GM21367 (cell line): Measurements from ENCODE around the gene FUZ.
"Not testable (repeated sequence)": the region's sequence is repeated elsewhere in the genome, so short reads cannot be mapped to it uniquely, and the experiment has no call there.

Source experiments
- ATAC-seq: cut with Tn5 transposase; IDR thresholded peaks from one replicate; pipeline ENCODE4 v1.9.1; 2021; ENCODE audit not compliant: unreplicated experiment

The FUZ gene

GRCh38 chr19:49833599-49833998 is 20.5 kb upstream of the FUZ start:
- no peak for ATAC-seq

- no peak for ATAC-seq
These were observed 19.5 kb upstream of the FUZ start for GRCh38 chr19:49832556-49832955.

- ATAC-seq = no peak
These were observed 18.5 kb upstream of the FUZ start for GRCh38 chr19:49831592-49831991.

DNA sequence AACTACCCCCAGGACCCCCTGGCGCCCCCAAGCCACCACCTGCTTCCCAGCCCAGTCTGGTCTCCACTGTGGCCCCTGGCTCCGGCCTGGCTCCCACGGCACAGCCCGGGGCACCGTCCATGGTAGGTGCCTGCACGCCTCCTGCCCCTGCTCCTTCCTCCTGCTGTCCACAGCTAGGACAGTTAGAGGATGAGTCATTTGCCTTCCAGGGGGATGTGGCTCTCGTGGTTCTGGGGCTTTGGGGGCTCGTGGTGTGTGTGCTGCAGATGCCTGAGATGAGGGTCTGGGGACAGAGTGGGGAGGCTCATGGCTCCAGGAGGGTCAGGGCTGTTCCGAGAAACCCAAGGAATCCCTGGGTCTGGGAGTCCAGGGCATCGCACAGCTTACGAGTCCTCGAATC is 17.7 kb upstream of the FUZ start:
- no peak for ATAC-seq

DNA sequence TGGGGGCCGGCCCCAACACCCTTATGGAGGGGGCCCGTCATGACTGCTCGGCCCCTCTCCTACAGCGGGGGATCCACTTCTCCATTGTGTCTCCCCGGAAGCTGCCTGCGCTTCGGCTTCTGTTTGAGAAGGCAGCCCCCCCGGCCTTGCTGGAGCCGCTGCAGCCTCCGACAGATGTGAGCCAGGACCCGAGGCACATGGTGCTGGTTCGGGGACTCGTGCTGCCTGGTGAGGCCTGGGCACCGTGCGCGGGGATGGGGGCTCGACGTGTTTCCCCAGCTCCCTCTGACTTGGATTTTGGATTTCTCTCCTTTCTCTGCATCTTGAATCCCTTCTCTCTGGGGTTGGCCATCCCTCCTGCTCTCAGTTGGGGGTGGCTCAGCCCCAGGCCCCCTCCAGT is 16.6 kb upstream of the FUZ start:
- ATAC-seq = no peak

DNA sequence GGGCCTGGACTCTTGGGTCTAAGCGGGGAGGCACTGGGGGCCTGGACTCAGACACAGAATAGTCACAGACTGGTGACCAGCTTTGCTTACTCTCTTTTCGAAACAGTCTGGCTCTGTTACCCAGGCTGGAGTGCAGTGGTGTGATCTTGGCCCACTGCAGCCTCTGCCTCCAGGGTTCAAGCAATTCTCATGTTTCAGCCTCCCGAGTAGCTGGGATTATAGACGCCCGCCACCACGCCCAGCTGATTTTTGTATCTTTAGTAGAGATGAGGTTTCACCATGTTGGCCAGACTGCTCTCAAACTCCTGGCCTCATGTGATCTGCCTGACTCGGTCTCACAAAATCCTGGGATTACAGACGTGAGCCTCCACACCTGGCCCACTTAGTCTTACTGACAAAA is 16.1 kb upstream of the FUZ start:
- ATAC-seq = no peak

DNA sequence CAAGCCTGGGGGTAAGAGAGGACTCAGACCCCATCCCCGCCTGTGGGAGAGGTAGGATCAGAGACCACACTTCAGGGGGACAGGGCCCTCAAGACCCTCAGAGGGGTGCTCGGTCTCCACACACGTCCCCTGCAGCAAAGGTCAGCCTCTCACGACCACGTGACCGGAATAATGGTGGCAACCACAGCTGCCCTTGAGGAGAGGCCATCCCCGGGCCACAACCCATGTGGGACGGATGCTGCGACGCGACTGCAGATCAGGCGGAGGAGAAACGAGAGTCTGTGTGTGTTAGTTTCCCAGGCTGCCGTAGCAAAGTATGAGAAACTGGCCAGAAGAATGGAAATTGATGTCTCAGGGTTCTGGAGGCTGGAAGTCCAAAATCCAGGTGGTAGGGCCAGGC is 13.9 kb upstream of the FUZ start:
- ATAC-seq = no peak

DNA sequence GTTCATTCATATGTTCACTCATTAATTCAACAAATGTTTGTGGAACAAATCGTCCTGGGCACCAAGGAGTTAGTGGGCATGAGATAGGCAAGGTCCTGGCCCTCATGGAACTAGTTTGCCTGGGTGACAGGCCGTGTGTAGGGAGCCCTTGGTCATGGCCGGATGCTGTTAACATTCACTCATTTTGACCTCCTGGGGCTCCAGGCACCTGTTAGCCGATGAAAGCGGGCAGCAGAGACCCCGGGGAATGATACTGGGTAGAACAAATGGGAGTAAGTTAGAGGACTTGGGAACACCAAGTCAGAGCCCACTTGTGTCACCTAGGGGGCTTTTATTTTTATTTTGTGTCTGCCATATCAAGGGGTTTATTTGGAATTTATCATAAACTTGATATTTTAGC is 11.6 kb upstream of the FUZ start:
- no peak for ATAC-seq

GRCh38 chr19:49823472-49823871 is 10.4 kb upstream of the FUZ start:
- ATAC-seq = no peak

- ATAC-seq = no peak
These were observed 7.0 kb upstream of the FUZ start for GRCh38 chr19:49820125-49820524.

DNA sequence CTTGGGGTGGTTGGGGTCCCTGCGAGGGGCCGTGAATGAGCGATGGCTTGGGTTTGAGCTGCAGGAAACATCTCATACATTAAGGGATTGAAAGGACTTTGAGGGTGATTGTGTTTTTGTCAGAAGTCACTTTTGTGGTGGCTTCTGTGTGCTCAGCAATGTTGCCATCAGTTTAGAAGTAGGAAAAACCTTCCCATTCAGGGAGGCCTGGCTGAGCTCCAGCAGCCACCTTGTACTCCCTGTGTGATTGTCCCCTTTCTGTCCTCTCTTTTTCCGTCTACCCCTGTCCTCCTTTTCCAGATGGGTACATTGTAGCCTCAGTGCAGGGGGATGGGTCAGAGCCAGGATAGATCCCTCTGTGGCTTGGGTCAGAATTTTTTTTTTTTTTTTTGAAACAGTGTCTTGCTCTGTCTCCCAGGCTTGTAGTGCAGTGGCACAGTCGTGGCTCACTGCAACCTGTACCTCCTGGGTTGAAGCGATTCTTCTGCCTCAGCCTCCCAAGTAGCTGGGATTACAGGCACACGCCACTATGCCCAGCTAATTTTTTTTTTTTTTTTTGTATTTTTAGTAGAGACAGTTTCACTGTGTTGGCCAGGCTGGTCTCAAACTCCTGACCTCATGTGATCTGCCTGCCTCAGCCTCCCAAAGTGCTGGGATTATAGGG is 6.5 kb upstream of the FUZ start:
- not testable (repeated sequence) for ATAC-seq

GRCh38 chr19:49818649-49819370 is 5.7 kb upstream of the FUZ start:
- ATAC-seq = no peak

DNA sequence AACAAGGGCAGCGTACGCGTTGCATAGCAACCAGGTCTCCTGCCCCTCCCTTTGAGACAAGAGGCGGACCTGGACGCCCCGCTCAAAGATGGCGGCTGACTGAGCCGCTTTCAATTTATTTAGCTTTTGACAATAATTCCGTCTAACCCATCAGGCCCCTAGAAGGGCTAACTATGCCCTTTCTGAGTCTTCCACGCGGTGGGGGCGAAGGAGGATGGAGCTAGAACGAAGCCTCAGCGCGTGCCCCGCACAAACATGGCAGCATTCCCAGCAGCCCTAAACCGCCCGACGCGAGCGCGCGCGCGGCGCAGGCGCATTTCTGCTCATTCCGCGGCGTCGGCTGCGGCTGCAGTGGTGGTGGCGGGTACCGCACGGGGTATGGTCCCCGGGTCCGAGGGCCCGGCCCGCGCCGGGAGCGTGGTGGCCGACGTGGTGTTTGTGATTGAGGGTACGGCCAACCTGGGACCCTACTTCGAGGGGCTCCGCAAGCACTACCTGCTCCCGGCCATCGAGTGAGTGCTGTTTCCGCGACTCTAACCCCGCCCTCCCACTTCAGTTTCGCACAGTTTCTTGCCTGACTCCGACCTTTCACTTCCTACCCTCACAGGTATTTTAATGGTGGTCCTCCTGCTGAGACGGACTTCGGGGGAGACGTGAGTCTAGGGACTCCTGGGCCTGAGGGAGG is 5.0 kb upstream of the FUZ start, which contains the start of gene MED25:
Gene MED25, plus strand, starts transcription at position 326 of the 685 bp plus-strand sequence. Its CDS starts 53 bp downstream, at position 379.
- peak; percentile 58 for ATAC-seq

- no peak for ATAC-seq
These were observed 3.5 kb upstream of the FUZ start for GRCh38 chr19:49816590-49816989.

DNA sequence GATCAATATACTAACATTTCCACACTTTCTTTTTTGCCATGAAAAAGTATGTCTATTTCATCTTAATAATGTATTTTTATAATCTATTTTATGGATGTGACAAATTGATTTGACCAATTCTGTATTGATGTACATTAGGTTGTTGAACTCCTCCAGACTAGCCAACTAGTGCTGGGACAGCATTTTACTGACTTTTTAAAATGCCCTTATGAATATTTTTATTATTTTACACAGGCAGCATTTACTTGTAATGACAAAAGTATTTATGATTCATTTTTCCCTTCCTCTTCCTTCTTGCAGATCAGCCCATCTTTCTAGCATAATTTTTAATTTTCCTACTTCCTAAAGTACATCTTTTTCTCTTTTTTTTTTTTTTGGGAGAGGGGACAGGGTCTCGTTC is 918 bp upstream of the FUZ start:
- no peak for ATAC-seq

DNA sequence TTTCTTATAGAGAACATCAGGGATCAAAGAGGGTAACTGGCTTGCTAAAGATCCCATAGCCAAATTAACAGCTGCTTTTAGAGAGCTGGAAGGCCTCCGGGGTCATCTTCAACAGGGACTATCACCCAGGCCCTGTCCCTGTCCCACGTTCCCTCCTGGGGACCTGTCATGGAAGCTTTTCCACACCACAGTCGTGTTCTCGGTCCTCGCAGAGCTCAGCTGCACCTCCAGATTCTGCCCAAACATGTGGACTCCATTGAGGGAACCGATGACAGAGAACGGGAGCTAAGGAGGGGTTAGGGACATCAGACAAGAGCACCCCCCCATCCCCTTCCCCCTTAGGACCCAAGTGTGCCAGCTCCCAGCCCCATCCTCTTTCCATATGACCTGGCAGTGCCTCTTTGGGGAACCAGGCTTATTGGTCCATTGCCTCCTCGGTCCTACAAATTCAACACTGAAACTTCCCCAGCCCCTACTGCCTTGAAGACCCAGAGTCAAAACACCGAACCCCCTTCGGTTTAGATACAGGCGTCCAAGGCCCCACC is 568 bp downstream of the FUZ start:
- no peak for ATAC-seq

DNA sequence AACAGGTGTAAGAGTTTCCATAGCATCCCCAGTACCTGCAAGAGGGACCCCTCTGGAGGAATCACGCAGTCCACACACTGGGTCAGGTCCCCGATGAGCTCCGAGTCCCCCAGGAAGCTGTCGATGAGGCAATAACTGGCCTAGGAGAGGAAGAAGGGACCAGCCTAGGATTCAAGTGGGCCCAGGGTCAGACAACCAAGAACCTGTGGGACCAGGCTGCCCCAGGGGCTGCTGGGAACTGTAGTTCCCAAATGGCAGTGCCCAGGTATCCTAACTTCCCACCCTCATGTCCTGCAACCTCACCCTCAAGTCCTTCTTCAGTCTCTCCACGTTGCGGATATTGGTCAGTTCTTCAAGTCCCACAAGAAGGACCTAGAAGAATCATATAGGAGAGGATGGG is 1.8 kb downstream of the FUZ start:
- no peak for ATAC-seq

GRCh38 chr19:49809941-49810389 is 3.1 kb downstream of the FUZ start:
- no peak for ATAC-seq

DNA sequence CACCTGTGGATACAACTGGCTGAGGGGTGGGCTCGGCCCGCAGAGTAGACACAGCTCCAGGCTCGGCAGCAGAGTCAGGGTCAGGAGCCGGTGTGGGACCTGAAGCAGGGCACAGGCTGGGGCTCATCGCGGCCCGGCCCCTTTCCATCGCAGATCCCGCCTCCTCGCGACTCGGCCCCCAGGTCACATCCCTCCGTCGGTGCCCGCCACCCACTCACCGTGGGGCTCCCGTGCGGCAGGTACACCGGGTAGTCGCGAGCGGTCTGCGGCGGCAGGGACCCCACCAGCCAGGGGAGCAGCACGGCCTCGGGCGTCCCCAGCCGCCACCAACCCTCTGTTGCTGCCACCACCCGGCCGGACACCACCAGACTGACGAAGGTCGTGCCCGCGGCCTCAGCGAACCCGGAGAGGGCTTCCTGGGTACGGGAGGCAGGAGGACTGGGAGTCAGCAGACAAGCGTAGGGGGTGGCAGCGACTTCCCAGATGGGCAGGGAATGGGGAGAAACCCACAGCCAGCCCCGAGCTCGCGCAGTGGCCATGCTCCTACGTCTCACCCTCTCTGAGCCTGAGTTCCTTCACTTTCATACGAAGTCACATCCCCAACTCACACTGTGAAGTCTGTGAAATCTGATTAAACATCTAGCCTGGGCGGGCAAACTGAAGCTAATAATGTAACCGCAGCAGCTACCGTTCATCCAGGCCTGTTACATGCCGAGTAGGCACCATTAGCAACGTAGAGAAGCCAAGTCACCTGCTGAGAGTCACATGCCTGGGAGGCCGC is 3.7 kb downstream of the FUZ start:
- no peak for ATAC-seq

GRCh38 chr19:49808711-49809159 is 4.4 kb downstream of the FUZ start:
- ATAC-seq = no peak
